Astrocyte of the spinal cord (primary cell): ENCODE measurements around the gene NHSL2.

ENCODE experiments used
- DNase-seq: peaks from one replicate; pipeline ENCODE4 v3.0.0; 2011; ENCODE audit warnings: low read depth, low spot score
- H3K4me3 ChIP-seq: 2 replicates; pipeline ENCODE4 v1.5.1; 2011; ENCODE audit warnings: low read depth, mild to moderate bottlenecking, low read length, moderate library complexity
- in situ Hi-C: cut with HindIII; loops from 2 replicates; pipeline ENCODE4 v1.10.0; 2017; ENCODE audit warnings: low sequenced_read_pairs
- TF ChIP-seq, protein P1 (sequence below): IDR thresholded peaks from 2 replicates; pipeline ENCODE4 v1.5.1; 2012; ENCODE audit warnings: low read depth, mild to moderate bottlenecking, low read length, inconsistent platforms

Gene NHSL2

DNA sequence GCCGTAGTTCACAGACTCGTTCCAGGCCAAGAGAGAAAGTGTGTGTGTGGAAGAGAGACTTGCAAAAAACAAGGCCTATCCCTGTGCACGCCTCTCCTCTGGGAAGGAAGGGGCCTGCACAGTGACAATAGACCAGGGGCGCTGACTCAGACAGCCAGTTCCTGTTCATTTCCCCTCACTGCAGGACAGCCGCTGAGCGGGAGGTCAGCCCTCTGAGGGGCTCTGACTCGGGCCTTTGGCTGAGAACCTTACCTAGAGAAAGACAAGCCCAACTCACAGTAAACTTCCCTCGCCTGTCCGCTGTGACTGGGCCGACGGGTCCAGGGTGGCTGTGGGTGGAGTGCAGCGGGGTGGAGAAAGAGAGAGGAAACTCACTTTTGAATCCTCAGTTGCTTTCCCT is 169.0 kb downstream of the NHSL2 start:
- TF ChIP-seq, protein P1, sequence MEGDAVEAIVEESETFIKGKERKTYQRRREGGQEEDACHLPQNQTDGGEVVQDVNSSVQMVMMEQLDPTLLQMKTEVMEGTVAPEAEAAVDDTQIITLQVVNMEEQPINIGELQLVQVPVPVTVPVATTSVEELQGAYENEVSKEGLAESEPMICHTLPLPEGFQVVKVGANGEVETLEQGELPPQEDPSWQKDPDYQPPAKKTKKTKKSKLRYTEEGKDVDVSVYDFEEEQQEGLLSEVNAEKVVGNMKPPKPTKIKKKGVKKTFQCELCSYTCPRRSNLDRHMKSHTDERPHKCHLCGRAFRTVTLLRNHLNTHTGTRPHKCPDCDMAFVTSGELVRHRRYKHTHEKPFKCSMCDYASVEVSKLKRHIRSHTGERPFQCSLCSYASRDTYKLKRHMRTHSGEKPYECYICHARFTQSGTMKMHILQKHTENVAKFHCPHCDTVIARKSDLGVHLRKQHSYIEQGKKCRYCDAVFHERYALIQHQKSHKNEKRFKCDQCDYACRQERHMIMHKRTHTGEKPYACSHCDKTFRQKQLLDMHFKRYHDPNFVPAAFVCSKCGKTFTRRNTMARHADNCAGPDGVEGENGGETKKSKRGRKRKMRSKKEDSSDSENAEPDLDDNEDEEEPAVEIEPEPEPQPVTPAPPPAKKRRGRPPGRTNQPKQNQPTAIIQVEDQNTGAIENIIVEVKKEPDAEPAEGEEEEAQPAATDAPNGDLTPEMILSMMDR: no peak
- in situ Hi-C loops: no loop called here

DNA sequence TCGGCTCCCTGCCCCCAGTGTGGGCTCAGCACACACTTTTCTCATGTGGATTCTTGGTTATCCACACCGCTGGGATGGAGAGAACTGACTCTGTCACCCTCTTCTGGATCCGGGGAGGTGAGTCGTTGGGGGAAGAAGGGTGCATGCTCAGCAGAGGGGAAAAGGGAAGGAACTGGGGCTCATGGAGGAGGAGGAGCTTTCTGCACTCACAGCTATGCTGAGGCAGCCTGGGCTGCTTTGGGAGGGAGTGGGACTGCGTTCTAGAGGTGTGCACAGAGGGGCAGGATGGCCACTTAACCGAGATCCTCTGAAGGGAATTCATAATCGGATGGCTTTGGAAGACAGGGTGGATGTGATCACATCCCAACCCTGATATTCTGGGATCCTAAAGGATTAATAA is 169.5 kb downstream of the NHSL2 start:
- TF ChIP-seq, protein P1: no peak
- no peak for DNase-seq
- no peak overlapping the region for H3K4me3 ChIP-seq
- in situ Hi-C loops: no loop called here

More for the DNA sequence above, 169.0 kb downstream of the NHSL2 start:
- DNase-seq: peak; percentile 18
- H3K4me3 ChIP-seq: no peak overlapping the region

DNA sequence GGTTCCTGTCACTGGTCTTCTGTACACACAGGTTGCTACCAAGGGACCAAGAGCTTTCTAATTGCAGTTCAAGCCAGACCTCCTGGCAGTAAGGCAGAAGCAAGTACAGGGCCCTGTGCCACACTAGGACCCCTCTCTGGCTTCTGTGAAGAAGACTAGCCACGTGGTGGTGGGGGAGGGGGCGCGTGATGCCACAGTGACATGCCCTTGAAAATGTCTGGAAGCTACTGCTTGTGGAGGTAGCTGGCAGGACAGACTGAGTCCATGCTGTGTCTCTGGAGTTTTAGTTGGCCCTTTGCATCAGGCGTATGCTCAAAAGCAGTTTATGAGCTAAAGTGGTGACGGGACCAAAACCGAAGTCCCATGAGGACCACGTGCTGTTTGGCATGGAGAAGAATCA is 170.2 kb downstream of the NHSL2 start:
- no peak overlapping the region for H3K4me3 ChIP-seq
- in situ Hi-C loops: no loop called here
- TF ChIP-seq, protein P1: no peak
- DNase-seq: no peak

DNA sequence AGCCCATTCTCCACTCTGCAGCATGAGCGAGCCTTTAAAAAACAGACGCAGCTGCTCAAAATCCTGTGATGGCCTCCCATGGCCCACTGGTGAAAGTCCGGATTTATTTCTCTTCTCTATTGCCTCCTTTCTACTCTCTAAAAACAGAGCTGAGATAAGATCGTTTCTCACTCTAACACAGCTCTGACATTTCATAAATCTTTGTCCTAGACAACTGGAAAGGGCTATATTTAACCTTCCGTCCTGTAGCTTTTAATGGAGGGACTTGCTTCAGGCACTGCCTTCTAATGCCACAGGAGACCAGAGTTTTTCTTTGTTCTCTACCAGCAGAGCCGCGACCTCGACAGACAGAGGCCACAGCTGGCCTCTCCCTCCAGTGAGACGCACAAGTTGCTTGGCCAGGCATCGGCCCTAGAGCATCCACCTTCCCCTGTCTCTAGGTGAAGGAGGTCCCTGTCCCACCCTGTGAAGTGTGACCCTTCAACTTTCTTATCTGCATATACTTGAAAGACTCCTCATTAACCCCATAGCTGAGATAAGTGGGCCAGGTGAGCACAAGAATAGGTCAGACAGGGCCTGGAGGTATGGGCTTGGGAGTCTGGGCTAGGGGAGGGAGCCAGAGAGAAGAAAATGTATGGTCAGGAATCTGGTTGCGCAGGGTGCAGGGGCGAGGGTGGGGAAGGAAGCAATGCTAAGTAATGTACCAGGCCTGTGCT is 171.1 kb downstream of the NHSL2 start:
- H3K4me3 ChIP-seq: no peak overlapping the region
- TF ChIP-seq, protein P1: no peak
- in situ Hi-C loops: no loop called here
- DNase-seq: no peak

DNA sequence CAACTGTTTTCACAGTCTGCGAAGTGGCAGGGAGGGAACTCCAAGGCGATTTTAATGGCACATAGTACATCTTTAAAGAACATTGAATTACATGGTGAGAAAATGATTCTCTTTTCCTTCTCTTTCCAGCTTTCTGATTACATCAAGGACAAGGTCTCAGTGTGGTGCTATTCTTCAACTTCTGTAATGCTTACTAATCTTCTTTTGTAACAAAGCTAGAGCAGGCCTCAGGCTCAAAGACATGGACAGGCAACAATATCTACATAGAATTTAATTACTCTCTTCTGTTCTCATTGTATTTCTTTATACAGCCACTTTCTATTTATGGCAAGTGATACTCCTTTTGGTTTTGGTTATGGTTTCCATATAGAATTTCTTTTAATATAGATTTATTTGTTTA is 172.6 kb downstream of the NHSL2 start:
- TF ChIP-seq, protein P1: no peak
- no peak for DNase-seq
- no peak overlapping the region for H3K4me3 ChIP-seq
- in situ Hi-C loops: no loop called here

DNA sequence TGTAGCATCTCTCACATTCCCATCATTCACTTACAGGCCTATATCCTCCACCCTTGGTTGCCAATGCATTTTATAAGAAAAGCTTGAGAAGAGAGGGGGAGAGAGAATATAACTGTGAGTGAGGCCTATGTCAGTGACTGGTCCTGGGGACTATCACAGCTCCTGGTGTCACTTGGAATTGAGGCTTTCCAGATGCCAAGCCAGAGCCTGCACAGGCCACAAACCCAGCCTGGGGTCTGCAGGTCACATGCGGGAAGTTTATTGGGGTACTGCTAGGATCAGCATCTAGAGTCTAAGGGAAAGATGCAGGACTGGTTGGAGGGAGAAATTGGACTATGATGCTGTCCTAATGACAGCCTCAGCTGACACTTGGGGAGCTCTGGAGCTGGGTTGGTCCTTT is 173.5 kb downstream of the NHSL2 start:
- in situ Hi-C loops: no loop called here
- TF ChIP-seq, protein P1: no peak
- DNase-seq: no peak
- no peak overlapping the region for H3K4me3 ChIP-seq
